GM12891 (cell line): ENCODE measurements around the gene ARRDC5.
A peak's percentile ranks its signal among the peaks of the same experiment; 100 is the strongest.
"Not testable (repeated sequence)": the region's sequence is repeated elsewhere in the genome, so short reads cannot be mapped to it uniquely, and the experiment has no call there.

Experiments
- DNase-seq: peaks from one replicate; pipeline ENCODE4 v3.0.0; 2011; ENCODE audit warnings: low spot score; ENCODE audit not compliant: insufficient read length
- FAIRE-seq: peaks from 2 replicates; lab custom pipeline; 2011; peaks lifted over from hg19 to GRCh38; lab: Jason Lieb, UNC
- PAX5 ChIP-seq: IDR thresholded peaks from 2 replicates; pipeline ENCODE4 v1.6.1; 2011; ENCODE audit warnings: low read length, moderate library complexity, mild to moderate bottlenecking; ENCODE audit not compliant: insufficient read depth, severe bottlenecking
- POLR2A ChIP-seq: IDR thresholded peaks from 2 replicates; pipeline ENCODE4 v1.6.1; 2011; ENCODE audit warnings: low read depth, low read length, control low read depth
- POLR2AphosphoS5 ChIP-seq: IDR thresholded peaks from 2 replicates; pipeline ENCODE4 v1.6.1; 2011; ENCODE audit warnings: low read depth, low read length, control low read depth
- POU2F2 ChIP-seq: IDR thresholded peaks from 2 replicates; pipeline ENCODE4 v1.6.1; 2011; ENCODE audit warnings: low read depth, mild to moderate bottlenecking, control low read depth, low read length, moderate library complexity
- SPI1 ChIP-seq: IDR thresholded peaks from 2 replicates; pipeline ENCODE4 v1.6.1; 2011; ENCODE audit warnings: low read depth, low read length, control low read depth
- TAF1 ChIP-seq: IDR thresholded peaks from 2 replicates; pipeline ENCODE4 v1.6.1; 2011; ENCODE audit warnings: low read depth, low read length, control low read depth

The ARRDC5 gene

GRCh38 chr19:4910594-4911281, 8.0 kb upstream of the ARRDC5 start:
- FAIRE-seq (peak; percentile 65), DNase-seq (no peak)
- no peak for TF ChIP-seq TAF1
- no peak for TF ChIP-seq POLR2A
- no peak for TF ChIP-seq SPI1
- no peak for TF ChIP-seq PAX5
- no peak for TF ChIP-seq POLR2AphosphoS5
- TF ChIP-seq POU2F2: no peak

- peak; percentile 98 for DNase-seq
- peak; percentile 89 for FAIRE-seq
Observed at GRCh38 chr19:4909897-4910593, 7.3 kb upstream of the ARRDC5 start.

GRCh38 chr19:4909156-4909896, 6.6 kb upstream of the ARRDC5 start, which contains the start of gene UHRF1:
UHRF1 (plus strand) TSS chr19:4909501; CDS start chr19:4910886, 1,385 bp downstream.
- TF ChIP-seq POLR2AphosphoS5 (no peak), TAF1 (peak; percentile 53; the same call in 1 of the 2 replicates)
- DNase-seq (peak; percentile 70), FAIRE-seq (peak; percentile 89)

More at GRCh38 chr19:4909897-4910593, 7.3 kb upstream of the ARRDC5 start:
- TF ChIP-seq POU2F2 (no peak), PAX5 (no peak), TAF1 (no peak), POLR2A (no peak), POLR2AphosphoS5 (no peak), SPI1 (no peak)

GRCh38 chr19:4908781-4909155, 6.1 kb upstream of the ARRDC5 start:
- DNase-seq: no peak
- no peak for FAIRE-seq
- TF ChIP-seq POLR2AphosphoS5 (no peak), PAX5 (no peak), POU2F2 (no peak)

GRCh38 chr19:4908360-4908759, 5.7 kb upstream of the ARRDC5 start:
- DNase-seq (no peak), FAIRE-seq (no peak)
- TF ChIP-seq SPI1 (no peak), PAX5 (no peak), POLR2A (no peak), TAF1 (no peak), POLR2AphosphoS5 (no peak), POU2F2 (no peak)

GRCh38 chr19:4906963-4907362, 4.3 kb upstream of the ARRDC5 start:
- DNase-seq (no peak), FAIRE-seq (no peak)
- TF ChIP-seq POLR2A: no peak
- no peak for TF ChIP-seq TAF1
- no peak for TF ChIP-seq PAX5

- DNase-seq (no peak), FAIRE-seq (no peak)
- TF ChIP-seq TAF1: no peak
- no peak for TF ChIP-seq POLR2A
- TF ChIP-seq SPI1: no peak
- no peak for TF ChIP-seq POLR2AphosphoS5
- TF ChIP-seq POU2F2: no peak
- TF ChIP-seq PAX5: no peak
Observed at GRCh38 chr19:4904481-4904880, 1.8 kb upstream of the ARRDC5 start.

- FAIRE-seq, DNase-seq: not testable (repeated sequence)
Observed at GRCh38 chr19:4900879-4901278, 1.8 kb downstream of the ARRDC5 start.

- DNase-seq (no peak), FAIRE-seq (no peak)
- TF ChIP-seq POU2F2: no peak
- TF ChIP-seq POLR2A: no peak
Observed at GRCh38 chr19:4897146-4897545, 5.5 kb downstream of the ARRDC5 start.

- TF ChIP-seq SPI1 (no peak), POU2F2 (no peak), TAF1 (no peak), POLR2AphosphoS5 (no peak), POLR2A (no peak), PAX5 (no peak)
- FAIRE-seq (no peak), DNase-seq (no peak)
Observed at GRCh38 chr19:4896372-4896771, 6.3 kb downstream of the ARRDC5 start.

GRCh38 chr19:4892962-4893361, 9.7 kb downstream of the ARRDC5 start:
- FAIRE-seq, DNase-seq: not testable (repeated sequence)
